Measurements from ENCODE around the gene MLLT1.

Gene MLLT1

GRCh38 chr19:6212403-6213265 lies 67.1 kb downstream of the MLLT1 start:
- TF ChIP-seq, protein P1, sequence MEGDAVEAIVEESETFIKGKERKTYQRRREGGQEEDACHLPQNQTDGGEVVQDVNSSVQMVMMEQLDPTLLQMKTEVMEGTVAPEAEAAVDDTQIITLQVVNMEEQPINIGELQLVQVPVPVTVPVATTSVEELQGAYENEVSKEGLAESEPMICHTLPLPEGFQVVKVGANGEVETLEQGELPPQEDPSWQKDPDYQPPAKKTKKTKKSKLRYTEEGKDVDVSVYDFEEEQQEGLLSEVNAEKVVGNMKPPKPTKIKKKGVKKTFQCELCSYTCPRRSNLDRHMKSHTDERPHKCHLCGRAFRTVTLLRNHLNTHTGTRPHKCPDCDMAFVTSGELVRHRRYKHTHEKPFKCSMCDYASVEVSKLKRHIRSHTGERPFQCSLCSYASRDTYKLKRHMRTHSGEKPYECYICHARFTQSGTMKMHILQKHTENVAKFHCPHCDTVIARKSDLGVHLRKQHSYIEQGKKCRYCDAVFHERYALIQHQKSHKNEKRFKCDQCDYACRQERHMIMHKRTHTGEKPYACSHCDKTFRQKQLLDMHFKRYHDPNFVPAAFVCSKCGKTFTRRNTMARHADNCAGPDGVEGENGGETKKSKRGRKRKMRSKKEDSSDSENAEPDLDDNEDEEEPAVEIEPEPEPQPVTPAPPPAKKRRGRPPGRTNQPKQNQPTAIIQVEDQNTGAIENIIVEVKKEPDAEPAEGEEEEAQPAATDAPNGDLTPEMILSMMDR (conservative IDR thresholded peaks at IDR 0.05; ENCODE audit: low read depth, low read length) = no peak
- DNase-seq (ENCODE audit: low read depth) = no peak
- no peak overlapping the region for H3K4me3 ChIP-seq (ENCODE audit: low read length)

DNA sequence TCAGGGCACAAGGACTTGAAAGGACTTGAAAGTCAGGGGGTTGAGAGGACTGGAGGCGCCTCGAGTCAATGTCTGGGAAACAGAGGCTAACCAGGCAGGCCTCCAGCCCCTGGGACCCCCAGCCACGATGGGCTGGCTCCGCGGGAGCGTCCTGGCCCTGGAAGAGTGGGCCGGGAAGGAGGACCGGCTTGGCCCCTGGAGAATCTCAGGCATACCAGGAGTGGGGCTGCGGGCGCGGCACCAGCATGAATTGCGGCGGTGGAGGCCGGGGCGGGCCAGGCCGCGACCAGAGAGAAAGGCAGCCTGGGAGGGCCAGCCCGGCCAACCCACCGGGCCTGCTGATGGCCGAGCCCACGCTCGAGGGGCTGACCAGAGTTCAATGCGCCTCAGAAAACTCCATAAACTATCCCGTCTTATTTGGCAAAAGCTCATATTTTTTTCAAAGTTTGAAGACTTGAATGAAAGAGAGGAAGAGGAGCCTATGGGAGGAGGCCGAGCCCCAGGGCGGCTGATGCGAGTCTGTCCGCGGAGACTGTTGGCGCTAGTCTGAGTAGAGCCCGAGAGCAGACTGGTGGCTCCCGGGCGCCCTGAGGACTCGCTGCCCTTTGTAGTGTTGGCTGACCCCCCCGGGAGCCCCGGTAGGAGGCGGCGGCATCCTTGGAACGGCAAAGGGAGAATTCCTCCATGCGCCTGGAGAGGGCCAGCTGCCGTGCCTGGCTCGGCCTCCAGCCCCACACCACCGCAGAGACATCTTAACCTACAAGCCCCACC lies 68.0 kb downstream of the MLLT1 start:
- no peak for DNase-seq (ENCODE audit: low read depth)
- H3K4me3 ChIP-seq (ENCODE audit: low read length) = no peak overlapping the region
- TF ChIP-seq, protein P1 (conservative IDR thresholded peaks at IDR 0.05; ENCODE audit: low read depth, low read length) = no peak

GRCh38 chr19:6210721-6211600 lies 68.8 kb downstream of the MLLT1 start:
- TF ChIP-seq, protein P1 (conservative IDR thresholded peaks at IDR 0.05; ENCODE audit: low read depth, low read length) = no peak
- H3K4me3 ChIP-seq (ENCODE audit: low read length) = no peak overlapping the region
- no peak for DNase-seq (ENCODE audit: low read depth)

- TF ChIP-seq, protein P1 (conservative IDR thresholded peaks at IDR 0.05; ENCODE audit: low read depth, low read length) = no peak
- DNase-seq (ENCODE audit: low read depth) = no peak
- no peak overlapping the region for H3K4me3 ChIP-seq (ENCODE audit: low read length)
These were observed 69.7 kb downstream of the MLLT1 start for GRCh38 chr19:6210091-6210490.

DNA sequence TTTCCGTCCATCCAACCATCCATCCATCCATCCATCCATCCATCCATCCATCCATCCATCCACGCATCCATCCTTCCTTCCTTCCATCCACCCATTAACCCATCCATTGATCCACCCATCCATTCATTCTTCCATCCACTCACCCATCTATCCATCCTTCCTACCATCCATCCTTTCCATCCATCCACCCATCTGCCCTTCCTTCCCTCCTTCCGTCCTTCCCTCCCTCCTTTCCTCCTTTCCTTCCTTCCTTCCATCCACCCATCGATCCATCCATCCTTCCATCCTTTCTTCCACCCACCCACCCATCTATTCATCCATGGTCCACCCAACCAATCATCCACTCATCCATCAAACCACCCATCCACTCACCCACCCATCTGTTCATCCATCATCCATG lies 70.1 kb downstream of the MLLT1 start:
- DNase-seq (ENCODE audit: low read depth) = no peak
- TF ChIP-seq, protein P1 (conservative IDR thresholded peaks at IDR 0.05; ENCODE audit: low read depth, low read length) = no peak

GRCh38 chr19:6209233-6209632 lies 70.5 kb downstream of the MLLT1 start:
- H3K4me3 ChIP-seq (ENCODE audit: low read length) = no peak overlapping the region
- TF ChIP-seq, protein P1 (conservative IDR thresholded peaks at IDR 0.05; ENCODE audit: low read depth, low read length) = no peak

More for the DNA sequence above, 70.1 kb downstream of the MLLT1 start:
- no peak overlapping the region for H3K4me3 ChIP-seq (ENCODE audit: low read length)

More at GRCh38 chr19:6209233-6209632, 70.5 kb downstream of the MLLT1 start:
- DNase-seq (ENCODE audit: low read depth) = no peak

Data from retinal pigment epithelial cell (primary cell).